K562 (cell line): ENCODE data around the gene METAP1D. TPM values are rescaled to one million over a fixed set of nuclear protein-coding genes. Genes with fewer than 3 reads are reported as not detected.

Source experiments
- ELF1 ChIP-seq: fragments of 200-800 bp; sonication (Bioruptor generic); IDR thresholded peaks from 2 replicates; pipeline ENCODE4 v1.6.1; 2016; ENCODE audit warnings: missing genetic modification characterization, missing compliant biosample characterization
- GTF2E2 ChIP-seq: fragments of 200-800 bp; sonication (Bioruptor generic); IDR thresholded peaks from 2 replicates; pipeline ENCODE4 v1.6.1; 2016; ENCODE audit warnings: missing genetic modification characterization, missing compliant biosample characterization
- MAFF ChIP-seq: IDR thresholded peaks from 2 replicates; pipeline ENCODE4 v1.6.1; 2012; ENCODE audit warnings: low read length, improper control_type of control experiment
- NBN ChIP-seq: fragments of 450-650 bp; IDR thresholded peaks from 2 replicates; pipeline ENCODE4 v1.6.1; 2016; ENCODE audit warnings: low read depth, mild to moderate bottlenecking
- NFRKB ChIP-seq: fragments of 450-650 bp; IDR thresholded peaks from 2 replicates; pipeline ENCODE4 v1.6.1; 2016; ENCODE audit warnings: low read depth
- NFYB ChIP-seq: IDR thresholded peaks from 2 replicates; pipeline ENCODE4 v1.6.1; 2011; ENCODE audit warnings: mild to moderate bottlenecking, moderate library complexity; ENCODE audit not compliant: insufficient read length; ENCODE audit errors: extremely low read depth
- PHF8 ChIP-seq: fragments of 200-600 bp; sonication (generic); IDR thresholded peaks from 2 replicates; pipeline ENCODE4 v1.6.1; 2012; ENCODE audit warnings: mixed run types, mild to moderate bottlenecking, inconsistent platforms, low read length, moderate library complexity, borderline replicate concordance
- POLR2AphosphoS2 ChIP-seq: IDR thresholded peaks from 2 replicates; pipeline ENCODE4 v1.6.1; 2012; ENCODE audit warnings: low read length, improper control_type of control experiment
- PURB ChIP-seq: sonication (generic); formaldehyde crosslinking; IDR thresholded peaks from 2 replicates; pipeline ENCODE4 v1.9.0; 2021; ENCODE audit warnings: low read depth, mild to moderate bottlenecking, missing genetic modification reagents
- RBBP5 ChIP-seq: fragments of 200-600 bp; sonication (generic); IDR thresholded peaks from 2 replicates; pipeline ENCODE4 v1.6.1; 2012; ENCODE audit warnings: borderline replicate concordance, mild to moderate bottlenecking, low read length, control low read depth, inconsistent platforms; ENCODE audit not compliant: insufficient read depth, poor library complexity, severe bottlenecking
- RBM17 ChIP-seq: fragments of 200-400 bp; formaldehyde crosslinking; IDR thresholded peaks from 2 replicates; pipeline ENCODE4 v1.6.1; 2017; ENCODE audit warnings: low read depth, mild to moderate bottlenecking, low read length, borderline replicate concordance
- RNF2 ChIP-seq: sonication (generic); IDR thresholded peaks from 2 replicates; pipeline ENCODE4 v1.6.1; 2016
- SMARCE1 ChIP-seq: fragments of 450-650 bp; IDR thresholded peaks from 2 replicates; pipeline ENCODE4 v1.7.1; 2016; ENCODE audit warnings: mild to moderate bottlenecking
- TAF9B ChIP-seq: fragments of 450-650 bp; IDR thresholded peaks from 2 replicates; pipeline ENCODE4 v1.6.1; 2018; ENCODE audit warnings: mild to moderate bottlenecking; ENCODE audit not compliant: partially characterized antibody
- YY1 ChIP-seq, 3 experiments: IDR thresholded peaks; 2 replicates each; pipeline ENCODE4 v1.6.1; 2011; ENCODE audit warnings: low read length in 2 of 3, mild to moderate bottlenecking in 2 of 3, moderate library complexity in 2 of 3, borderline replicate concordance in 1 of 3, control low read depth in 1 of 3, low read depth in 1 of 3; ENCODE audit not compliant: insufficient read depth in 3 of 3, insufficient replicate concordance in 2 of 3, control insufficient read depth in 1 of 3, insufficient read length in 1 of 3; ENCODE audit errors: extremely low read depth in 1 of 3
- polyA plus RNA-seq, 8 experiments: library from polyadenylated mRNA; depleted of rRNA in 4 of 8; stranded (reverse) in 5 of 8; unstranded in 3 of 8; fragments of >200 nt; fragmentation: Nextera tagmentation in 2 of 8; fragmentation: Illumina TruSeq in 1 of 8; extraction: Ambion mirVana in 2 of 8; extraction: Trizol in 1 of 8; gene quantifications; 2 replicates each; pipeline versions ENCODE4 v1.2.1 to v1.2.3, GENCODE V29; 2011 to 2014; ENCODE audit warnings: inconsistent platforms in 1 of 8, missing spikeins in 1 of 8
- total RNA-seq, 7 experiments: library from RNA; depleted of rRNA in 6 of 7; stranded (reverse); fragments of >200 nt in 6 of 7; fragmentation: Illumina TruSeq in 2 of 7; extraction: Trizol in 2 of 7; gene quantifications; 2 replicates each; pipeline versions ENCODE4 v1.2.1 to v1.2.3, GENCODE V29; 2011 to 2021; ENCODE audit warnings: low replicate concordance in 1 of 7
- TF ChIP-seq, protein P1 (sequence below): sonication (generic); formaldehyde crosslinking; IDR thresholded peaks from 2 replicates; pipeline ENCODE4 v1.8.1; 2023; ENCODE audit warnings: missing genetic modification reagents, mild to moderate bottlenecking, borderline replicate concordance
- TF ChIP-seq, protein P2 (sequence below), 2 experiments: fragments of 450-650 bp in 1 of 2; sonication (generic) in 1 of 2; formaldehyde crosslinking in 1 of 2; IDR thresholded peaks in 1 of 2; conservative IDR thresholded peaks in 1 of 2; 2 replicates each; pipeline versions ENCODE4 v1.6.1 to v1.8.1; 2016 to 2023; ENCODE audit warnings: mild to moderate bottlenecking in 2 of 2, moderate library complexity in 2 of 2, inconsistent platforms in 1 of 2, missing genetic modification reagents in 1 of 2
- TF ChIP-seq, protein P3 (sequence below): fragments of 450-650 bp; IDR thresholded peaks from 2 replicates; pipeline ENCODE4 v1.7.1; 2018; ENCODE audit warnings: mild to moderate bottlenecking, low read depth; ENCODE audit not compliant: partially characterized antibody

The METAP1D gene
- total and polyA plus RNA-seq, 9 of the 15 experiments (the other 6 are each of a cell fraction or from before 2014, with no cell fraction given): 8.0 to 23.4 (median 15.7) TPM

DNA sequence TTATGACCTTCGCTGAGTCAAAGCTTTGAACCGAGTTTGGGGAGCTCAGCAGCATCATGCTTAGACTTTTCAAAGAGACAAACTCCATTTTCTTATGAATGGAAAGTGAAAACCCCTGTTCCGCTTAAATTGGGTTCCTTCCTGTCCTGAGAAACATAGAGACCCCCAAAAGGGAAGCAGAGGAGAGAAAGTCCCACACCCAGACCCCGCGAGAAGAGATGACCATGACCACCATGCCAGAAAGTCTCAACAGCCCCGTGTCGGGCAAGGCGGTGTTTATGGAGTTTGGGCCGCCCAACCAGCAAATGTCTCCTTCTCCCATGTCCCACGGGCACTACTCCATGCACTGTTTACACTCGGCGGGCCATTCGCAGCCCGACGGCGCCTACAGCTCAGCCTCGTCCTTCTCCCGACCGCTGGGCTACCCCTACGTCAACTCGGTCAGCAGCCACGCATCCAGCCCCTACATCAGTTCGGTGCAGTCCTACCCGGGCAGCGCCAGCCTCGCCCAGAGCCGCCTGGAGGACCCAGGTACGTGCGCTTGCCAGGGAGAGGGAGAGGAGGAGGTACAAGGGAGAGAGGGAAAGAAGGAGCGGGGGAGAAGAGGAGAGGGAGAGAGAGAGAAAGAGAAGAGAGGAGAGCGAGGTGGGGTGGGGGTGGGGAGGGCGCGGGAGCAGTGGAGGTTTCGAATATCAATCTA is 85.9 kb downstream of the METAP1D start, which contains the start of gene DLX1 (continued):
- TF ChIP-seq YY1 (IDR thresholded peaks at IDR 0.05; ENCODE audit: borderline replicate concordance in 1 of 3, control insufficient read depth in 1 of 3, extremely low read depth in 1 of 3, insufficient read depth in 3 of 3, insufficient read length in 1 of 3, insufficient replicate concordance in 2 of 3, low read depth in 1 of 3, low read length in 2 of 3) (peak in 2 of 3 experiments; percentile 15 to 40), SMARCE1 (0 out of 2 replicates have a peak, but pooled peaks have one; percentile 41), MAFF (0 out of 2 replicates have a peak, but pooled peaks have one; percentile 29), NBN (no peak), NFRKB (peak; percentile 91), TAF9B (peak; percentile 63), GTF2E2 (tag) (peak; percentile 45; the same call in 1 of the 2 replicates), RBM17 (no peak), NFYB (peak; percentile 87), PURB (CRISPR knock-in tag) (no peak), PHF8 (no peak; the same call in 1 of the 2 replicates), RBBP5 (peak; percentile 51), ELF1 (tag) (no peak), POLR2AphosphoS2 (0 out of 2 replicates have a peak, but pooled peaks have one; percentile 43), RNF2 (no peak)
- TF ChIP-seq, protein P1, sequence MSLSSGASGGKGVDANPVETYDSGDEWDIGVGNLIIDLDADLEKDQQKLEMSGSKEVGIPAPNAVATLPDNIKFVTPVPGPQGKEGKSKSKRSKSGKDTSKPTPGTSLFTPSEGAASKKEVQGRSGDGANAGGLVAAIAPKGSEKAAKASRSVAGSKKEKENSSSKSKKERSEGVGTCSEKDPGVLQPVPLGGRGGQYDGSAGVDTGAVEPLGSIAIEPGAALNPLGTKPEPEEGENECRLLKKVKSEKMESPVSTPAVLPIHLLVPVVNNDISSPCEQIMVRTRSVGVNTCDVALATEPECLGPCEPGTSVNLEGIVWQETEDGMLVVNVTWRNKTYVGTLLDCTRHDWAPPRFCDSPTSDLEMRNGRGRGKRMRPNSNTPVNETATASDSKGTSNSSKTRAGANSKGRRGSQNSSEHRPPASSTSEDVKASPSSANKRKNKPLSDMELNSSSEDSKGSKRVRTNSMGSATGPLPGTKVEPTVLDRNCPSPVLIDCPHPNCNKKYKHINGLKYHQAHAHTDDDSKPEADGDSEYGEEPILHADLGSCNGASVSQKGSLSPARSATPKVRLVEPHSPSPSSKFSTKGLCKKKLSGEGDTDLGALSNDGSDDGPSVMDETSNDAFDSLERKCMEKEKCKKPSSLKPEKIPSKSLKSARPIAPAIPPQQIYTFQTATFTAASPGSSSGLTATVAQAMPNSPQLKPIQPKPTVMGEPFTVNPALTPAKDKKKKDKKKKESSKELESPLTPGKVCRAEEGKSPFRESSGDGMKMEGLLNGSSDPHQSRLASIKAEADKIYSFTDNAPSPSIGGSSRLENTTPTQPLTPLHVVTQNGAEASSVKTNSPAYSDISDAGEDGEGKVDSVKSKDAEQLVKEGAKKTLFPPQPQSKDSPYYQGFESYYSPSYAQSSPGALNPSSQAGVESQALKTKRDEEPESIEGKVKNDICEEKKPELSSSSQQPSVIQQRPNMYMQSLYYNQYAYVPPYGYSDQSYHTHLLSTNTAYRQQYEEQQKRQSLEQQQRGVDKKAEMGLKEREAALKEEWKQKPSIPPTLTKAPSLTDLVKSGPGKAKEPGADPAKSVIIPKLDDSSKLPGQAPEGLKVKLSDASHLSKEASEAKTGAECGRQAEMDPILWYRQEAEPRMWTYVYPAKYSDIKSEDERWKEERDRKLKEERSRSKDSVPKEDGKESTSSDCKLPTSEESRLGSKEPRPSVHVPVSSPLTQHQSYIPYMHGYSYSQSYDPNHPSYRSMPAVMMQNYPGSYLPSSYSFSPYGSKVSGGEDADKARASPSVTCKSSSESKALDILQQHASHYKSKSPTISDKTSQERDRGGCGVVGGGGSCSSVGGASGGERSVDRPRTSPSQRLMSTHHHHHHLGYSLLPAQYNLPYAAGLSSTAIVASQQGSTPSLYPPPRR (CRISPR knock-in tag): 0 out of 2 replicates have a peak, but pooled peaks have one; percentile 12
- TF ChIP-seq, protein P2, sequence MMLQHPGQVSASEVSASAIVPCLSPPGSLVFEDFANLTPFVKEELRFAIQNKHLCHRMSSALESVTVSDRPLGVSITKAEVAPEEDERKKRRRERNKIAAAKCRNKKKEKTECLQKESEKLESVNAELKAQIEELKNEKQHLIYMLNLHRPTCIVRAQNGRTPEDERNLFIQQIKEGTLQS (IDR thresholded peaks at IDR 0.05): no peak
- TF ChIP-seq, protein P2 (CRISPR knock-in tag; conservative IDR thresholded peaks at IDR 0.05): no peak
- TF ChIP-seq, protein P3, sequence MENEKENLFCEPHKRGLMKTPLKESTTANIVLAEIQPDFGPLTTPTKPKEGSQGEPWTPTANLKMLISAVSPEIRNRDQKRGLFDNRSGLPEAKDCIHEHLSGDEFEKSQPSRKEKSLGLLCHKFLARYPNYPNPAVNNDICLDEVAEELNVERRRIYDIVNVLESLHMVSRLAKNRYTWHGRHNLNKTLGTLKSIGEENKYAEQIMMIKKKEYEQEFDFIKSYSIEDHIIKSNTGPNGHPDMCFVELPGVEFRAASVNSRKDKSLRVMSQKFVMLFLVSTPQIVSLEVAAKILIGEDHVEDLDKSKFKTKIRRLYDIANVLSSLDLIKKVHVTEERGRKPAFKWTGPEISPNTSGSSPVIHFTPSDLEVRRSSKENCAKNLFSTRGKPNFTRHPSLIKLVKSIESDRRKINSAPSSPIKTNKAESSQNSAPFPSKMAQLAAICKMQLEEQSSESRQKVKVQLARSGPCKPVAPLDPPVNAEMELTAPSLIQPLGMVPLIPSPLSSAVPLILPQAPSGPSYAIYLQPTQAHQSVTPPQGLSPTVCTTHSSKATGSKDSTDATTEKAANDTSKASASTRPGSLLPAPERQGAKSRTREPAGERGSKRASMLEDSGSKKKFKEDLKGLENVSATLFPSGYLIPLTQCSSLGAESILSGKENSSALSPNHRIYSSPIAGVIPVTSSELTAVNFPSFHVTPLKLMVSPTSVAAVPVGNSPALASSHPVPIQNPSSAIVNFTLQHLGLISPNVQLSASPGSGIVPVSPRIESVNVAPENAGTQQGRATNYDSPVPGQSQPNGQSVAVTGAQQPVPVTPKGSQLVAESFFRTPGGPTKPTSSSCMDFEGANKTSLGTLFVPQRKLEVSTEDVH: no peak
